ENCODE measurements around the gene MSI2.

MSI2 gene

GRCh38 chr17:57713140-57713539 is 456.8 kb downstream of the MSI2 start:
- DNase-seq: no peak

- no peak for DNase-seq
Measured at GRCh38 chr17:57714665-57715180, 458.4 kb downstream of the MSI2 start.

GRCh38 chr17:57715981-57716380 is 459.7 kb downstream of the MSI2 start:
- DNase-seq: no peak

GRCh38 chr17:57718878-57719277 is 462.6 kb downstream of the MSI2 start:
- no peak for DNase-seq

GRCh38 chr17:57720386-57721035 is 464.2 kb downstream of the MSI2 start:
- no peak for DNase-seq

GRCh38 chr17:57721967-57722703 is 465.8 kb downstream of the MSI2 start:
- DNase-seq: no peak

- no peak for DNase-seq
Measured at GRCh38 chr17:57722704-57723043, 466.4 kb downstream of the MSI2 start.

GRCh38 chr17:57723427-57724025 is 467.2 kb downstream of the MSI2 start:
- DNase-seq: peak; percentile 72

GRCh38 chr17:57724026-57724728 is 467.9 kb downstream of the MSI2 start:
- DNase-seq: no peak

- DNase-seq: no peak
Measured at GRCh38 chr17:57724729-57725125, 468.4 kb downstream of the MSI2 start.

- no peak for DNase-seq
Measured at GRCh38 chr17:57726213-57726790, 470.0 kb downstream of the MSI2 start.

- no peak for DNase-seq
Measured at GRCh38 chr17:57726838-57727237, 470.5 kb downstream of the MSI2 start.

- DNase-seq: no peak
Measured at GRCh38 chr17:57727630-57728175, 471.4 kb downstream of the MSI2 start.

- DNase-seq: no peak
Measured at GRCh38 chr17:57730026-57730701, 473.8 kb downstream of the MSI2 start.

GRCh38 chr17:57732062-57732461 is 475.7 kb downstream of the MSI2 start:
- DNase-seq: peak; percentile 25

GRCh38 chr17:57733085-57733484 is 476.8 kb downstream of the MSI2 start:
- no peak for DNase-seq
